Measurements from ENCODE around the gene RPL39. TPM values are rescaled to one million over a fixed set of nuclear protein-coding genes. Genes with fewer than 3 reads are reported as not detected.
"Not testable (repeated sequence)": the region's sequence is repeated elsewhere in the genome, so short reads cannot be mapped to it uniquely, and the experiment has no call there.

Gene RPL39
- total RNA-seq, 2 donors from 2014 or later = 1,432 to 3,550 TPM

- H3K4me3 ChIP-seq = no peak overlapping the region
These were observed 25.8 kb upstream of the RPL39 start for GRCh38 chrX:119817130-119817690.

GRCh38 chrX:119816300-119816699, 24.9 kb upstream of the RPL39 start:
- H3K4me3 ChIP-seq = no peak overlapping the region
- H3K36me3 ChIP-seq = no peaks in the 10 kb centered on the region
- H3K27me3 ChIP-seq = no peaks in the 10 kb centered on the region
- no peaks in the 10 kb centered on the region for H3K4me1 ChIP-seq
- no peak for TF ChIP-seq CTCF (IDR thresholded peaks at IDR 0.05)
- DNase-seq (ENCODE audit: low spot score) = no peak
- H3K9me3 ChIP-seq = no peaks in the 10 kb centered on the region
- H3K27ac ChIP-seq = no peak overlapping the region

More at GRCh38 chrX:119817130-119817690, 25.8 kb upstream of the RPL39 start:
- Histone ChIP-seq H3K36me3 (no peaks in the 10 kb centered on the region), H3K9me3 (no peaks in the 10 kb centered on the region), H3K27ac (no peak overlapping the region), H3K4me1 (no peaks in the 10 kb centered on the region), H3K27me3 (no peaks in the 10 kb centered on the region)
- no peak for TF ChIP-seq CTCF (IDR thresholded peaks at IDR 0.05)
- DNase-seq (ENCODE audit: low spot score) = no peak

- Histone ChIP-seq H3K27me3 (no peaks in the 10 kb centered on the region), H3K36me3 (no peaks in the 10 kb centered on the region), H3K4me3 (no peak overlapping the region), H3K27ac (no peak overlapping the region), H3K9me3 (no peaks in the 10 kb centered on the region), H3K4me1 (no peaks in the 10 kb centered on the region)
- DNase-seq (ENCODE audit: low spot score) = no peak
- TF ChIP-seq CTCF (IDR thresholded peaks at IDR 0.05) = no peak
These were observed 17.8 kb upstream of the RPL39 start for GRCh38 chrX:119809185-119809666.

- H3K4me1 ChIP-seq; H3K27ac ChIP-seq; H3K9me3 ChIP-seq; H3K27me3 ChIP-seq; DNase-seq (ENCODE audit: low spot score); H3K4me3 ChIP-seq; H3K36me3 ChIP-seq: not testable (repeated sequence)
These were observed 17.0 kb upstream of the RPL39 start for GRCh38 chrX:119808461-119808860.

GRCh38 chrX:119802546-119802945, 11.1 kb upstream of the RPL39 start:
- no peak overlapping the region for H3K4me3 ChIP-seq
- H3K27me3 ChIP-seq = no peaks in the 10 kb centered on the region
- DNase-seq (ENCODE audit: low spot score) = no peak
- H3K4me1 ChIP-seq = no peaks in the 10 kb centered on the region
- TF ChIP-seq CTCF (IDR thresholded peaks at IDR 0.05) = no peak
- H3K27ac ChIP-seq = no peak overlapping the region
- no peaks in the 10 kb centered on the region for H3K9me3 ChIP-seq
- H3K36me3 ChIP-seq = no peaks in the 10 kb centered on the region

GRCh38 chrX:119801253-119802221, 10.1 kb upstream of the RPL39 start:
- no peak for TF ChIP-seq CTCF (IDR thresholded peaks at IDR 0.05)
- Histone ChIP-seq H3K36me3 (no peaks in the 10 kb centered on the region), H3K4me3 (no peak overlapping the region), H3K4me1 (no peaks in the 10 kb centered on the region), H3K27ac (no peak overlapping the region), H3K27me3 (no peaks in the 10 kb centered on the region), H3K9me3 (no peaks in the 10 kb centered on the region)
- DNase-seq (ENCODE audit: low spot score) = no peak

All from right atrium auricular region (tissue), 2 donors.